Measurements from ENCODE around the gene NFKB2.

The NFKB2 gene

GRCh38 chr10:102396730-102397151 lies 1.2 kb downstream of the NFKB2 start:
- H3K36me3 Mint-ChIP-seq (ENCODE audit: low read depth), result no peaks in the 10 kb centered on the region

GRCh38 chr10:102397222-102398171 lies 2.0 kb downstream of the NFKB2 start:
- Mint-ChIP-seq H3K27ac (peak overlapping the region in 1 of 3 experiments; percentile 12), H3K9me3 (no peaks in the 10 kb centered on the region), H3K27me3 (ENCODE audit: low read depth) (peaks cover 3% of the 10 kb centered on the region), H3K4me1 (peaks cover 15% of the 10 kb centered on the region), H3K4me3 (peak overlapping the region; percentile 79 to 91 (median 91)), H3K36me3 (ENCODE audit: low read depth) (no peaks in the 10 kb centered on the region)
- TF ChIP-seq CTCF (IDR thresholded peaks at IDR 0.05; ENCODE audit: unreplicated experiment in 3 of 3), result no peak

More at GRCh38 chr10:102396730-102397151, 1.2 kb downstream of the NFKB2 start:
- Mint-ChIP-seq H3K4me1 (peaks cover 15% of the 10 kb centered on the region), H3K4me3 (peak overlapping the region; percentile 79 to 91 (median 91)), H3K27ac (no peak overlapping the region), H3K27me3 (ENCODE audit: low read depth) (peaks cover 8% of the 10 kb centered on the region), H3K9me3 (no peaks in the 10 kb centered on the region)
- TF ChIP-seq CTCF (IDR thresholded peaks at IDR 0.05; ENCODE audit: unreplicated experiment in 3 of 3), result no peak

- TF ChIP-seq CTCF (IDR thresholded peaks at IDR 0.05; ENCODE audit: unreplicated experiment in 3 of 3), result no peak
- Mint-ChIP-seq H3K9me3 (no peaks in the 10 kb centered on the region), H3K27me3 (ENCODE audit: low read depth) (no peaks in the 10 kb centered on the region), H3K27ac (peak overlapping the region in 2 of 3 experiments; percentile 12 to 28), H3K36me3 (ENCODE audit: low read depth) (no peaks in the 10 kb centered on the region), H3K4me3 (peak overlapping the region; percentile 72 to 91 (median 79)), H3K4me1 (peaks cover 15% of the 10 kb centered on the region)
These were observed 2.9 kb downstream of the NFKB2 start for GRCh38 chr10:102398172-102399020.

GRCh38 chr10:102399217-102400021 lies 3.9 kb downstream of the NFKB2 start:
- Mint-ChIP-seq H3K9me3 (no peaks in the 10 kb centered on the region), H3K27me3 (ENCODE audit: low read depth) (no peaks in the 10 kb centered on the region), H3K4me3 (peak overlapping the region; percentile 79 to 91 (median 79)), H3K4me1 (peaks cover 10% of the 10 kb centered on the region), H3K27ac (peak overlapping the region in 1 of 3 experiments; percentile 40), H3K36me3 (ENCODE audit: low read depth) (no peaks in the 10 kb centered on the region)
- TF ChIP-seq CTCF (IDR thresholded peaks at IDR 0.05; ENCODE audit: unreplicated experiment in 3 of 3), result peak; percentile 93 to 97 (median 94)

GRCh38 chr10:102400076-102400475 lies 4.6 kb downstream of the NFKB2 start:
- peaks cover 10% of the 10 kb centered on the region for H3K4me1 Mint-ChIP-seq
- no peaks in the 10 kb centered on the region for H3K9me3 Mint-ChIP-seq
- peak overlapping the region in 1 of 3 experiments; percentile 40 for H3K27ac Mint-ChIP-seq
- H3K36me3 Mint-ChIP-seq (ENCODE audit: low read depth), result no peaks in the 10 kb centered on the region
- TF ChIP-seq CTCF (IDR thresholded peaks at IDR 0.05; ENCODE audit: unreplicated experiment in 3 of 3), result no peak
- H3K27me3 Mint-ChIP-seq (ENCODE audit: low read depth), result no peaks in the 10 kb centered on the region
- peak overlapping the region; percentile 75 to 79 (median 79) for H3K4me3 Mint-ChIP-seq
